ENCODE data around the gene BTNL3. TPM values are rescaled to one million over a fixed set of nuclear protein-coding genes. Genes with fewer than 3 reads are reported as not detected.

BTNL3 gene
- total and polyA plus RNA-seq, 11 donors: 0.03 to 0.54 TPM; not detected in 9

DNA sequence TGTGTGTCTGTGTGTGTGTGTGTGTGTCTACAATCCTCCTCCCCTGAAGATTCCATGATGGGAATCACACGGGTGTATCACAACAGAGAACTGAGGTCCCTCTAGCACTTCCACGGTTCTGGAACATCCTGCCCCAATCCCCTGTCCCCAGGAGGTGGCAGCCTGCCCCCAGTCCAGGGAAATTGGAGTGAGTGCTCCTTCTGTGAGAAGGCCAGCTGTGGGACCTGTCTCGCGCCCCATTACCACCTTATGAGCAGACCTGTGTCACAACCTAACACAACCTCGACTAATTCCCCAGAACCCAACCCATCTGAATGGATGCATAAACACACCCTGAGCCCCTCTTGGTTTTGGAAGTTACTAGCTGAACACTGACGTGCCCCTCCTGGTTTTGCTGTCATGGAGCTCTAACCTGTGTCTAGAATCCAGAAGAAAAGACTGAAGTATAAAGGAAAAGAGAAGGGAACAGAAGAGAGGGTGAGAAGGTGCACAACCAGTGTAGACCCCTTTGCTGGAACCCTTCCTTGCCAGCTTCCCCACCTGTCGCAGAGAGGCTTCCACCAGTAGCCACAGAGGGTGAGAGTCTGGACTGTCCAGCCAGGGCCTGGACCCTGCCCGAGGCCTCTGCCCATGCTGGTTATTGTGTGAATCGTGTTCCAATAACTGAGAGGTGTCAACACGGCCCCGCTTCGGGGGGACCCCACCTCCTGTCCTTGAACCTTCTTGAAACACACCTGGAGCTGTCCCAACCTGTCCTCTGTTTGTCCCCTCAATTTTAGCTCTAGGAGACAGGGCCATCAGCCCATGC lies 54.8 kb downstream of the BTNL3 start:
- 58 to 73% (median 62%) methylated on average over 8 to 12 of the region's 12 CpGs for WGBS, 4 donors
- intact Hi-C loops (cut with DNase I): loop anchor here in 5 of 10 donors (5.0 to 10.0 kb wide), 4 partner anchors 176 to 259 kb away; partner anchors contain the start of gene MGAT1 (in 2 of the 5)
- DNase-seq: peak in 1 of 5 donors; percentile 42

DNA sequence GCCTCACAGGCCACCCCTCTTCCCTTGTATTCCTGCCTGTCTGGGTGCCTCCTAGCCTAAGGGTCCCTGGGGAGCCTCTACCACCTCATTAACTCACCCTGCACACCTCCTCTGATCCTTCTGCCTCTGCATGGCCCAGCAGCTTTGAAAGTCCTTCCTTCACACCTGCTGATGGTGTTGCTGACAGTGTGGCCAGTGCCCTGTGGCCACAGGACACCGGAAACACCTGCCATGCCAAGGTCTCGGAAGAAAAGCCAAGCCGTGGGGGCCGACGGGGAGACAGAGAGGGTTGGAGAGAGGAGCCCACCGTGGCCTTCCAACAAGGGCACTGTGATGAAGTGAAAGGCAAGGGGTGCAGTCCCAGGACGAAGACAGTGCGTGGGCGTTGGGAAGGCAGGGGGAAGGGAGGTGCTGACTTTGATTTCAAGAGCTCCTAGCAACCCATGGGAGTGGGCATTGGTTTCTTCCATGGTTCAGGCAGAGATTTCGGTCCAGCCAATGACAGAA lies 55.5 kb downstream of the BTNL3 start:
- DNase-seq (no peak), ATAC-seq (no peak)
- H3K27ac ChIP-seq: peak overlapping the region; percentile 60 to 92 (median 83)
- intact Hi-C loops (cut with DNase I): loop anchor here in 5 of 10 donors (5.0 to 10.0 kb wide), 4 partner anchors 177 to 259 kb away; partner anchors contain the start of gene MGAT1 (in 2 of the 5)
- peaks cover 0 to 30% (median 9%) of the 10 kb centered on the region in 9 donors for H3K27me3 ChIP-seq
- H3K4me3 ChIP-seq: peak overlapping the region in 11 of 12 donors; percentile 0 to 65 (median 52)
- TF ChIP-seq POLR2A (IDR thresholded peaks at IDR 0.05): no peak
- TF ChIP-seq, protein P1, sequence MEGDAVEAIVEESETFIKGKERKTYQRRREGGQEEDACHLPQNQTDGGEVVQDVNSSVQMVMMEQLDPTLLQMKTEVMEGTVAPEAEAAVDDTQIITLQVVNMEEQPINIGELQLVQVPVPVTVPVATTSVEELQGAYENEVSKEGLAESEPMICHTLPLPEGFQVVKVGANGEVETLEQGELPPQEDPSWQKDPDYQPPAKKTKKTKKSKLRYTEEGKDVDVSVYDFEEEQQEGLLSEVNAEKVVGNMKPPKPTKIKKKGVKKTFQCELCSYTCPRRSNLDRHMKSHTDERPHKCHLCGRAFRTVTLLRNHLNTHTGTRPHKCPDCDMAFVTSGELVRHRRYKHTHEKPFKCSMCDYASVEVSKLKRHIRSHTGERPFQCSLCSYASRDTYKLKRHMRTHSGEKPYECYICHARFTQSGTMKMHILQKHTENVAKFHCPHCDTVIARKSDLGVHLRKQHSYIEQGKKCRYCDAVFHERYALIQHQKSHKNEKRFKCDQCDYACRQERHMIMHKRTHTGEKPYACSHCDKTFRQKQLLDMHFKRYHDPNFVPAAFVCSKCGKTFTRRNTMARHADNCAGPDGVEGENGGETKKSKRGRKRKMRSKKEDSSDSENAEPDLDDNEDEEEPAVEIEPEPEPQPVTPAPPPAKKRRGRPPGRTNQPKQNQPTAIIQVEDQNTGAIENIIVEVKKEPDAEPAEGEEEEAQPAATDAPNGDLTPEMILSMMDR (IDR thresholded peaks at IDR 0.05): no peak
- peaks cover 0 to 19% (median 0%) of the 10 kb centered on the region in 12 donors for H3K4me1 ChIP-seq
- H3K36me3 ChIP-seq: peaks cover 0 to 15% (median 0%) of the 10 kb centered on the region in 9 donors
- no peaks in the 10 kb centered on the region for H3K9me3 ChIP-seq
- 64 to 68% (median 65%) methylated on average over 10 of the region's 10 CpGs for WGBS, 4 donors

More for the DNA sequence above, 54.8 kb downstream of the BTNL3 start:
- peak in 2 of 4 donors; percentile 30 to 48 for ATAC-seq
- TF ChIP-seq POLR2A (IDR thresholded peaks at IDR 0.05): no peak
- TF ChIP-seq, protein P1 (IDR thresholded peaks at IDR 0.05): peak in 8 of 12 donors; percentile 6 to 48 (median 25)
- peak overlapping the region in 11 of 12 donors; percentile 11 to 65 (median 52) for H3K4me3 ChIP-seq
- peaks cover 0 to 20% (median 0%) of the 10 kb centered on the region in 12 donors for H3K4me1 ChIP-seq
- H3K36me3 ChIP-seq: peaks cover 0 to 15% (median 0%) of the 10 kb centered on the region in 9 donors
- H3K9me3 ChIP-seq: no peaks in the 10 kb centered on the region
- H3K27me3 ChIP-seq: peaks cover 0 to 33% (median 9%) of the 10 kb centered on the region in 9 donors
- H3K27ac ChIP-seq: peak overlapping the region; percentile 60 to 92 (median 83)

DNA sequence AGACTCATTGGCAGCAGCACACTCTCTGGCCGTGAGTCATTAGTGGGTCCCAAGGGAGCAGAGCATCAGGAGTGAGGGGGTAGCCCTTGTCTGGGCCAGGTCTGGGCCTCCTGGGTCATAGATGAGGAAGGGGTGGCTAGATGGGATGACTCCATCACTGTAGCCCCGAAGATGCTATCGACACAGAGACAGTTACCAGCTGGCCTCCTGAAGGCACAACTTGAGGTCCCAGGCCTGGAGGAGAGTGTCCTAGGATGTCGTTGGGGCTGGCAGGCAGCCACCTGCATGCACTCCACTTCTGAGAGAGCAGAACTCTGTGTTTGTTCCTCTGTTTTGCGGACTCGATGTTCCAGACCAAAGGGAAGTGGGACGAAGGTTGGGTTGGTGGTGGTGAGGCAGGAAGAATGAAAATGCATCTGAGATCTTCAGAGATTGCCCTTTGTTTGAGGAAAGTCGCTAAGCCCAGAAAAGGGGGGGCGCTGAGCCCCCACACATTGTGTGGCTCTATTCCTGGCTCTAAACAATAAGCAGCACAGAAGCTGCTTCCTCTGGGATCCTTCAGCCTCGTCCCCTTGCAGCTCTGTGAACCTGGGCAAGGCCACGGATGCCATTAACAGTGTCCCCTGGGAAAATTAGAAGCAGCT lies 56.1 kb downstream of the BTNL3 start:
- Histone ChIP-seq H3K4me1 (peaks cover 0 to 22% (median 0%) of the 10 kb centered on the region in 12 donors), H3K27ac (peak overlapping the region; percentile 60 to 92 (median 83)), H3K9me3 (no peaks in the 10 kb centered on the region), H3K36me3 (peaks cover 0 to 20% (median 0%) of the 10 kb centered on the region in 9 donors), H3K27me3 (peaks cover under 1 to 31% (median 16%) of the 10 kb centered on the region in 9 donors), H3K4me3 (peak overlapping the region in 9 of 12 donors; percentile 0 to 65 (median 55))
- TF ChIP-seq, protein P1 (IDR thresholded peaks at IDR 0.05): no peak
- TF ChIP-seq POLR2A (IDR thresholded peaks at IDR 0.05): peak in 1 of 2 donors; percentile 18
- DNase-seq (peak in 4 of 5 donors; percentile 67 to 71 (median 68)), ATAC-seq (peak; percentile 79 to 85 (median 82))
- intact Hi-C loops (cut with DNase I): loop anchor here in 5 of 10 donors (5.0 to 10.0 kb wide), 4 partner anchors 177 to 260 kb away; partner anchors contain the start of gene MGAT1 (in 2 of the 5)
- 29 to 41% (median 33%) methylated on average over 10 to 11 of the region's 11 CpGs for WGBS, 4 donors

All from heart left ventricle (tissue), 16 donors.